Right atrium auricular region (tissue), 2 donors: ENCODE data around the gene NEK5. TPM values are rescaled to one million over a fixed set of nuclear protein-coding genes. Genes with fewer than 3 reads are reported as not detected.
"Not testable (repeated sequence)": the region's sequence is repeated elsewhere in the genome, so short reads cannot be mapped to it uniquely, and the experiment has no call there.

Experiments used
- DNase-seq: peaks from one replicate; pipeline ENCODE4 v3.0.0-alpha.2; 2019; ENCODE audit warnings: low spot score
- H3K27ac ChIP-seq, 2 donors: fragments of 200-600 bp; sonication (generic); 1 replicate in 1 of 2; 2 replicates in 1 of 2; pipeline ENCODE4 v1.5.1; 2016 to 2019
- H3K27me3 ChIP-seq, 2 donors: fragments of 200-600 bp; sonication (generic); one replicate each; pipeline versions ENCODE4 v1.5.1 to v1.6.0; 2017 to 2019
- H3K36me3 ChIP-seq: fragments of 200-600 bp; sonication (generic); one replicate; pipeline ENCODE4 v1.5.1; 2016
- H3K4me1 ChIP-seq, 2 donors: fragments of 200-600 bp; sonication (generic); one replicate each; pipeline versions ENCODE4 v1.5.1 to v1.6.0; 2017 to 2019
- H3K4me3 ChIP-seq, 2 donors: fragments of 200-600 bp; sonication (generic); 1 replicate in 1 of 2; 2 replicates in 1 of 2; pipeline ENCODE4 v1.5.1; 2017 to 2019; ENCODE audit warnings: mild to moderate bottlenecking in 1 of 2, moderate library complexity in 1 of 2
- H3K9me3 ChIP-seq, 2 donors: fragments of 200-600 bp; sonication (generic); one replicate each; pipeline ENCODE4 v1.5.1; 2019
- total RNA-seq, 2 donors: library from RNA; depleted of rRNA; stranded (reverse); fragments of >200 nt; gene quantifications; one replicate each; pipeline ENCODE4 v1.1.0, GENCODE V29; 2016
- TF ChIP-seq, protein P1 (sequence below), 2 donors: fragments of 200-600 bp; sonication (generic); IDR thresholded peaks; one replicate each; pipeline ENCODE4 v1.5.1; 2019; ENCODE audit warnings: antibody characterized with exemption in 2 of 2

Gene NEK5
- total RNA-seq, 2 donors from 2014 or later: 0.55 to 1.1 TPM

DNA sequence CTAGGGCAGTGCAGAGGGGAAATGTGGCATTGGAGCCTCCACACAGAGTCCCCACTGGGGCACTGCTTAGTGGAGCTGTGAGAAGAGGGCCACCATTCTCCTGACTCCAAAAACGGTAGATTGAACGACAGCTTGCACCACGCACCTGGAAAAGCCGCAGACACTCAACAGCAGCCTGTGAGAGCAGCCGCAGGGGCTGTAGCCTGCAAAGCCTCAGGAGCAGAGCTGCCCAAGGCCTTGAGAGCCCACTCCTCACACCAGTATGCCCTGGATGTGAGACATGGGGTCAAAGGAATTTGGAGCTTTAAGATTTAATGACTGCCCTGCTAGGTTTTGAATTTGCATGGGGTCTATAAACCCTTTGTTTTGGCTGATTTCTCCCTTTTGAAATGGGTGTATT is 31.7 kb downstream of the NEK5 start:
- Histone ChIP-seq H3K27ac (no peak overlapping the region), H3K9me3 (no peaks in the 10 kb centered on the region), H3K4me1 (no peaks in the 10 kb centered on the region), H3K4me3 (no peak overlapping the region), H3K27me3 (no peaks in the 10 kb centered on the region), H3K36me3 (no peaks in the 10 kb centered on the region)
- DNase-seq: no peak
- TF ChIP-seq, protein P1, sequence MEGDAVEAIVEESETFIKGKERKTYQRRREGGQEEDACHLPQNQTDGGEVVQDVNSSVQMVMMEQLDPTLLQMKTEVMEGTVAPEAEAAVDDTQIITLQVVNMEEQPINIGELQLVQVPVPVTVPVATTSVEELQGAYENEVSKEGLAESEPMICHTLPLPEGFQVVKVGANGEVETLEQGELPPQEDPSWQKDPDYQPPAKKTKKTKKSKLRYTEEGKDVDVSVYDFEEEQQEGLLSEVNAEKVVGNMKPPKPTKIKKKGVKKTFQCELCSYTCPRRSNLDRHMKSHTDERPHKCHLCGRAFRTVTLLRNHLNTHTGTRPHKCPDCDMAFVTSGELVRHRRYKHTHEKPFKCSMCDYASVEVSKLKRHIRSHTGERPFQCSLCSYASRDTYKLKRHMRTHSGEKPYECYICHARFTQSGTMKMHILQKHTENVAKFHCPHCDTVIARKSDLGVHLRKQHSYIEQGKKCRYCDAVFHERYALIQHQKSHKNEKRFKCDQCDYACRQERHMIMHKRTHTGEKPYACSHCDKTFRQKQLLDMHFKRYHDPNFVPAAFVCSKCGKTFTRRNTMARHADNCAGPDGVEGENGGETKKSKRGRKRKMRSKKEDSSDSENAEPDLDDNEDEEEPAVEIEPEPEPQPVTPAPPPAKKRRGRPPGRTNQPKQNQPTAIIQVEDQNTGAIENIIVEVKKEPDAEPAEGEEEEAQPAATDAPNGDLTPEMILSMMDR (IDR thresholded peaks at IDR 0.05): no peak

GRCh38 chr13:52096748-52097147 is 32.1 kb downstream of the NEK5 start:
- no peaks in the 10 kb centered on the region for H3K36me3 ChIP-seq
- H3K27me3 ChIP-seq: no peaks in the 10 kb centered on the region
- TF ChIP-seq, protein P1 (IDR thresholded peaks at IDR 0.05): no peak
- DNase-seq: no peak
- no peaks in the 10 kb centered on the region for H3K9me3 ChIP-seq
- no peak overlapping the region for H3K27ac ChIP-seq
- H3K4me3 ChIP-seq: no peak overlapping the region
- H3K4me1 ChIP-seq: no peaks in the 10 kb centered on the region

DNA sequence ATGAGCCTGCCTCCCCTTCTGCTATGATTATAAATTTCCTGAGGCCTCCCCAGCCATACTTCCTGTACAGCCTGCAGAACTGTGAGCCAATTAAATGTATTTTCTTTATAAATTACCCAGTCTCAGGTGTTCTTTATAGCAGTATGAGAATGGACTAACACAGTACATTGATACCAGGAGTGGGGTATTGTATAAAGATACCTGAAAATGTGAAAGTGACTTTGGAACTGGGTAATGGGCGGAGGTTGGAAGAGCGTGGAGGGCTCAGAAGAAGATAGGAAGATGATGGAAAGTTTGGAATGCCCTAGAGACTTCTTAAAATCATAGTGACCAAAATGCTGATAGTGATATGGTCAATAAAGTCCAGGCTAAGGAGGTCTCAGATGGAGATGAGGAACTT is 32.8 kb downstream of the NEK5 start:
- Histone ChIP-seq H3K27ac (no peak overlapping the region), H3K9me3 (no peaks in the 10 kb centered on the region)
- DNase-seq: no peak

DNA sequence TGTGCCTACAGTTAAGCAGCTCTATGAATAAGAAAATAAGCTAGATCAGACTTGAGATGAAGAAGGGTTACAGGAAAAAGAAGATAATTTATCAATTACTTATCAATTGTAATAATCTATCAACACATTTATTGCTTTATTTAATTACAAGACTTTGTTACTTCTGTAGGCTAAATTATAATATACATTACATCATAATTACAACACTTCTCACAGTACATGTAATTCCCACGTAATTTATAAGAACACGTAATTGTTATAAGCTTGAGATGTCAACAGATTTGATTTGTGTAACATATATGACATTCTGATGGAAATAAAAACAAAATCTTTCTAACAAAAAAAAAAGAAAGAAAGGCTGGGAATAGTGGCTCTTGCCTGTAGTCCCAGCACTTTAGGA is 36.8 kb downstream of the NEK5 start:
- Histone ChIP-seq H3K27me3 (no peaks in the 10 kb centered on the region), H3K4me3 (no peak overlapping the region), H3K9me3 (no peaks in the 10 kb centered on the region), H3K36me3 (no peaks in the 10 kb centered on the region), H3K4me1 (no peaks in the 10 kb centered on the region), H3K27ac (no peak overlapping the region)
- TF ChIP-seq, protein P1 (IDR thresholded peaks at IDR 0.05): no peak
- no peak for DNase-seq

More for the DNA sequence above, 32.8 kb downstream of the NEK5 start:
- TF ChIP-seq, protein P1 (IDR thresholded peaks at IDR 0.05): no peak
- Histone ChIP-seq H3K27me3 (no peaks in the 10 kb centered on the region), H3K4me3 (no peak overlapping the region), H3K36me3 (no peaks in the 10 kb centered on the region), H3K4me1 (no peaks in the 10 kb centered on the region)

GRCh38 chr13:52091473-52091872 is 37.4 kb downstream of the NEK5 start:
- no peaks in the 10 kb centered on the region for H3K9me3 ChIP-seq
- DNase-seq: no peak
- TF ChIP-seq, protein P1 (IDR thresholded peaks at IDR 0.05): no peak
- no peaks in the 10 kb centered on the region for H3K36me3 ChIP-seq
- H3K4me1 ChIP-seq: no peaks in the 10 kb centered on the region
- no peaks in the 10 kb centered on the region for H3K27me3 ChIP-seq
- no peak overlapping the region for H3K4me3 ChIP-seq
- H3K27ac ChIP-seq: no peak overlapping the region

GRCh38 chr13:52085421-52085820 is 43.5 kb downstream of the NEK5 start:
- H3K27me3 ChIP-seq: no peaks in the 10 kb centered on the region
- no peaks in the 10 kb centered on the region for H3K36me3 ChIP-seq
- H3K9me3 ChIP-seq: no peaks in the 10 kb centered on the region
- no peak overlapping the region for H3K27ac ChIP-seq
- DNase-seq: no peak
- TF ChIP-seq, protein P1 (IDR thresholded peaks at IDR 0.05): no peak
- no peak overlapping the region for H3K4me3 ChIP-seq
- H3K4me1 ChIP-seq: no peaks in the 10 kb centered on the region

DNA sequence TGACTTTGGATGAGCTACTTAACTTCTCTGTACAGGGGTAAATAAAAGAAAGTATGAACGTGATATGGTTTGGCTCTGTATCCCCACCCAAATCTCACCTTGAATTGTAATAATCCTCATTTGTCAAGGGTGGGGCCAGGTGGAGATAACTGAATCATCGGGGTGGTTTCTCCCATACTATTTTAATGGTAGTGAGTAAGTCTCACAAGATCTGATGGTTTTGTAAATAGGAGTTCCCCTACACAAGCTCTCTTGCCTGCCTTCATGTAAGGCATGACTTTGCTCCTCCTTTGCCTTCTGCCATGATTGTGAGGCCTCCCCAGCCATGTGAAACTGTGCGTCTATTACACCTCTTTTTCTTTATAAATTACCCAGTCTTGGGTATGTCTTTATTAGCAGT is 43.9 kb downstream of the NEK5 start:
- H3K36me3 ChIP-seq, H3K4me1 ChIP-seq, H3K27ac ChIP-seq, H3K4me3 ChIP-seq, H3K27me3 ChIP-seq, H3K9me3 ChIP-seq, DNase-seq: not testable (repeated sequence)
